Upper lobe of left lung (tissue), 6 donors: ENCODE results near the gene PHGDH. TPM values are rescaled to one million over a fixed set of nuclear protein-coding genes. Genes with fewer than 3 reads are reported as not detected.

Experiments
- ATAC-seq, 2 donors: fragments of 200-7000 bp; cut with Tn5 transposase; one replicate each; pipeline ENCODE4 v1.9.1; 2022; ENCODE audit warnings: mild to moderate bottlenecking in 2 of 2, moderate library complexity in 2 of 2; ENCODE audit not compliant: low FRiP score in 2 of 2
- DNase-seq, 2 donors: peaks; one replicate each; pipeline ENCODE4 v3.0.0-alpha.2; 2019 to 2020
- H3K27ac ChIP-seq, 4 donors: fragments of 200-600 bp; sonication (generic); one replicate each; pipeline ENCODE4 v1.5.1; 2016 to 2019
- H3K27me3 ChIP-seq, 4 donors: fragments of 200-600 bp; sonication (generic); one replicate each; pipeline ENCODE4 v1.5.1; 2017 to 2019
- H3K36me3 ChIP-seq, 4 donors: fragments of 200-600 bp; sonication (generic); one replicate each; pipeline ENCODE4 v1.5.1; 2016 to 2019
- H3K4me1 ChIP-seq, 4 donors: fragments of 200-600 bp; sonication (generic); one replicate each; pipeline ENCODE4 v1.5.1; 2018 to 2019
- H3K4me3 ChIP-seq, 4 donors: fragments of 200-600 bp; sonication (generic); one replicate each; pipeline ENCODE4 v1.5.1; 2017 to 2019; ENCODE audit warnings: mild to moderate bottlenecking in 2 of 4, moderate library complexity in 1 of 4
- H3K9me3 ChIP-seq, 4 donors: fragments of 200-600 bp; sonication (generic); one replicate each; pipeline ENCODE4 v1.5.1; 2018 to 2019
- EP300 ChIP-seq, 4 donors: sonication (generic); formaldehyde crosslinking; IDR thresholded peaks; one replicate each; pipeline ENCODE4 v1.5.1; 2017; ENCODE audit warnings: antibody characterized with exemption in 4 of 4, control low read depth in 2 of 4
- POLR2A ChIP-seq, 4 donors: fragments of 450-650 bp; IDR thresholded peaks; one replicate each; pipeline ENCODE4 v1.5.1; 2016 to 2017; ENCODE audit warnings: antibody characterized with exemption in 4 of 4, mild to moderate bottlenecking in 2 of 4
- POLR2AphosphoS5 ChIP-seq, 2 donors: sonication (generic); formaldehyde crosslinking; IDR thresholded peaks; one replicate each; pipeline ENCODE4 v1.5.1; 2017; ENCODE audit warnings: antibody characterized with exemption in 2 of 2
- WGBS, 2 donors: methylation state at CpG; one replicate each; pipeline ENCODE4 v1.1.5; 2017 to 2018; 5-methylcytosine and 5-hydroxymethylcytosine counted together
- total RNA-seq, 6 donors: library from RNA; depleted of rRNA in 4 of 6; stranded (reverse); fragments of >200 nt in 4 of 6; gene quantifications; one replicate each; pipeline versions ENCODE4 v1.1.0 to v1.2.1, GENCODE V29; 2016 to 2021
- TF ChIP-seq, protein P1 (sequence below), 6 experiments: fragments of 450-650 bp in 4 of 6; fragments of 200-600 bp in 2 of 6; sonication (generic) in 2 of 6; IDR thresholded peaks; one replicate each; pipeline ENCODE4 v1.5.1; 2016 to 2019; ENCODE audit warnings: antibody characterized with exemption in 6 of 6
- donor health status: DM: no; HTN: no; CAD: no; lungs with moderate emphysema.
- donor health status: DM: no; HTN: yes; CAD: no; lungs with severe emphysema.

Gene PHGDH
- total RNA-seq: 10 to 100 TPM; 12.4 to 60.8 (median 21.7) TPM

DNA sequence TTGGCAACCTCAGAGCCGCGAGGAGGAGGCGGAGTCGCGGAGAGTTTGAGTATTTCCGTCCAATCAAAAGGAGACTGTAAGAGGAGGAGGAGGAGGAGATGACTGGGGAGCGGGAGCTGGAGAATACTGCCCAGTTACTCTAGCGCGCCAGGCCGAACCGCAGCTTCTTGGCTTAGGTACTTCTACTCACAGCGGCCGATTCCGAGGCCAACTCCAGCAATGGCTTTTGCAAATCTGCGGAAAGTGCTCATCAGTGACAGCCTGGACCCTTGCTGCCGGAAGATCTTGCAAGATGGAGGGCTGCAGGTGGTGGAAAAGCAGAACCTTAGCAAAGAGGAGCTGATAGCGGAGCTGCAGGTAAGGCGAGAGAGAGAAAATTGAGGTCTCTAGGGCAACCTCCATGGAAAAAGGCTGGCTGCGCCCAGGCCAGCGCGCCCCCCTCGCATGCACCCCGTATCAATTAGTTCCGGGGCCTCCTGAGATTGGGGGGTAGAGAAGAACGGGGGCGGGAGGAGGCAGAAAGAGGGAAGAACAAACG lies at the start of gene PHGDH:
Gene PHGDH (plus strand): TSS at position 131 of the 538 bp plus-strand sequence. CDS start 89 bp downstream, at position 220.
- peak; percentile 82 to 90 for ATAC-seq
- 2% methylated on average over 22 to 27 of the region's 27 CpGs for WGBS, 2 donors
- DNase-seq: peak in 1 of 2 donors; percentile 75
- H3K36me3 ChIP-seq: no peaks in the 10 kb centered on the region
- H3K27ac ChIP-seq: peak within 1 kb of the TSS; percentile 51 to 75 (median 60)
- H3K27me3 ChIP-seq: peaks cover 0 to 13% (median 1%) of the 10 kb centered on the region in 4 donors
- H3K4me1 ChIP-seq: peaks cover 13 to 19% (median 16%) of the 10 kb centered on the region in 4 donors
- TF ChIP-seq POLR2AphosphoS5 (IDR thresholded peaks at IDR 0.05): peak in 1 of 2 donors; percentile 56
- TF ChIP-seq, protein P1, sequence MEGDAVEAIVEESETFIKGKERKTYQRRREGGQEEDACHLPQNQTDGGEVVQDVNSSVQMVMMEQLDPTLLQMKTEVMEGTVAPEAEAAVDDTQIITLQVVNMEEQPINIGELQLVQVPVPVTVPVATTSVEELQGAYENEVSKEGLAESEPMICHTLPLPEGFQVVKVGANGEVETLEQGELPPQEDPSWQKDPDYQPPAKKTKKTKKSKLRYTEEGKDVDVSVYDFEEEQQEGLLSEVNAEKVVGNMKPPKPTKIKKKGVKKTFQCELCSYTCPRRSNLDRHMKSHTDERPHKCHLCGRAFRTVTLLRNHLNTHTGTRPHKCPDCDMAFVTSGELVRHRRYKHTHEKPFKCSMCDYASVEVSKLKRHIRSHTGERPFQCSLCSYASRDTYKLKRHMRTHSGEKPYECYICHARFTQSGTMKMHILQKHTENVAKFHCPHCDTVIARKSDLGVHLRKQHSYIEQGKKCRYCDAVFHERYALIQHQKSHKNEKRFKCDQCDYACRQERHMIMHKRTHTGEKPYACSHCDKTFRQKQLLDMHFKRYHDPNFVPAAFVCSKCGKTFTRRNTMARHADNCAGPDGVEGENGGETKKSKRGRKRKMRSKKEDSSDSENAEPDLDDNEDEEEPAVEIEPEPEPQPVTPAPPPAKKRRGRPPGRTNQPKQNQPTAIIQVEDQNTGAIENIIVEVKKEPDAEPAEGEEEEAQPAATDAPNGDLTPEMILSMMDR (IDR thresholded peaks at IDR 0.05): no peak
- no peak for TF ChIP-seq EP300 (IDR thresholded peaks at IDR 0.05)
- peak in 2 of 4 donors; percentile 33 to 48 for TF ChIP-seq POLR2A (IDR thresholded peaks at IDR 0.05)
- no peaks in the 10 kb centered on the region for H3K9me3 ChIP-seq
- peak within 1 kb of the TSS; percentile 50 to 63 (median 55) for H3K4me3 ChIP-seq

- no peak overlapping the region for H3K27ac ChIP-seq
- TF ChIP-seq POLR2A (IDR thresholded peaks at IDR 0.05) (no peak), POLR2AphosphoS5 (IDR thresholded peaks at IDR 0.05) (no peak), EP300 (IDR thresholded peaks at IDR 0.05) (no peak)
- TF ChIP-seq, protein P1 (IDR thresholded peaks at IDR 0.05): no peak
- WGBS, 2 donors: 46 to 64% methylated on average over 3 of the region's 3 CpGs
- peaks cover 0 to 12% (median 6%) of the 10 kb centered on the region in 4 donors for H3K4me1 ChIP-seq
- no peak for ATAC-seq
- H3K27me3 ChIP-seq: no peaks in the 10 kb centered on the region
- DNase-seq: no peak
- no peaks in the 10 kb centered on the region for H3K36me3 ChIP-seq
- no peak overlapping the region for H3K4me3 ChIP-seq
- no peaks in the 10 kb centered on the region for H3K9me3 ChIP-seq
Observed at GRCh38 chr1:119662034-119662437, 49.7 kb upstream of the PHGDH start.

DNA sequence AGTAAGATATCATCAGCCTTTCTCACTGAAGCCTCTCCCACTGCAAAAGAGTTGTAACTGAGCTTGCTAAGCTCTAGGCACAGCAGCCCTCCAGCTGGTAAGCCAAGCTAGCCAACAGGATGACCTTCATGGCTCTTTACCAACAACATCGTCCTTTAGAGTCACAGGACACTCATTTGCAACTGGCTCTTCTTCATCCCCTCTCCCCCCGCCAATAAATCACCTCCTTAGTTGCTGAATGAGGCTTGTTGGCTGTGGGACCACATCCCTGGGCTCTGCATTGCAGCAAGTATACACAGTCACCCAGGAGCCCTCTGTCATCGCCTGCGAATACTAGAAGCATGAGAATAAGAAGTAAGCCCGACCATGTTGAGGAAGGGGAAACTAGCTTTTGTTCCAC lies 47.7 kb upstream of the PHGDH start:
- Histone ChIP-seq H3K4me1 (peaks cover 0 to 12% (median 6%) of the 10 kb centered on the region in 4 donors), H3K27ac (no peak overlapping the region), H3K36me3 (no peaks in the 10 kb centered on the region), H3K9me3 (no peaks in the 10 kb centered on the region), H3K27me3 (no peaks in the 10 kb centered on the region), H3K4me3 (no peak overlapping the region)
- 79 to 82% methylated on average over 5 of the region's 5 CpGs for WGBS, 2 donors
- ATAC-seq (no peak), DNase-seq (no peak)
- TF ChIP-seq, protein P1 (IDR thresholded peaks at IDR 0.05): no peak
- TF ChIP-seq EP300 (IDR thresholded peaks at IDR 0.05): no peak
- no peak for TF ChIP-seq POLR2AphosphoS5 (IDR thresholded peaks at IDR 0.05)
- TF ChIP-seq POLR2A (IDR thresholded peaks at IDR 0.05): no peak

GRCh38 chr1:119667173-119667572 lies 44.6 kb upstream of the PHGDH start:
- Histone ChIP-seq H3K27me3 (no peaks in the 10 kb centered on the region), H3K4me3 (no peak overlapping the region), H3K9me3 (no peaks in the 10 kb centered on the region), H3K4me1 (peaks cover 0 to 4% (median 0%) of the 10 kb centered on the region in 4 donors), H3K27ac (no peak overlapping the region), H3K36me3 (no peaks in the 10 kb centered on the region)
- no peak for ATAC-seq
- DNase-seq: no peak
- 96 to 97% methylated on average over 6 of the region's 6 CpGs for whole genome bisulfite sequencing, 2 donors
- TF ChIP-seq POLR2A (IDR thresholded peaks at IDR 0.05): no peak
- TF ChIP-seq, protein P1 (IDR thresholded peaks at IDR 0.05): no peak
- TF ChIP-seq EP300 (IDR thresholded peaks at IDR 0.05): no peak
- TF ChIP-seq POLR2AphosphoS5 (IDR thresholded peaks at IDR 0.05): no peak

GRCh38 chr1:119670898-119671297 lies 40.8 kb upstream of the PHGDH start:
- no peaks in the 10 kb centered on the region for H3K27me3 ChIP-seq

More at GRCh38 chr1:119670898-119671297, 40.8 kb upstream of the PHGDH start:
- Histone ChIP-seq H3K4me3 (no peak overlapping the region), H3K36me3 (no peaks in the 10 kb centered on the region), H3K27ac (no peak overlapping the region), H3K9me3 (no peaks in the 10 kb centered on the region), H3K4me1 (peaks cover 4 to 10% (median 8%) of the 10 kb centered on the region in 4 donors)
- ATAC-seq (no peak), DNase-seq (no peak)
- WGBS, 2 donors: 92 to 100% methylated on average over 2 of the region's 2 CpGs
- TF ChIP-seq EP300 (IDR thresholded peaks at IDR 0.05) (no peak), POLR2AphosphoS5 (IDR thresholded peaks at IDR 0.05) (no peak), POLR2A (IDR thresholded peaks at IDR 0.05) (no peak)
- TF ChIP-seq, protein P1 (IDR thresholded peaks at IDR 0.05): no peak
